ENCODE measurements around the gene GOLGA2.
"Not testable (repeated sequence)": the region's sequence is repeated elsewhere in the genome, so short reads cannot be mapped to it uniquely, and the experiment has no call there.

GOLGA2 gene

DNA sequence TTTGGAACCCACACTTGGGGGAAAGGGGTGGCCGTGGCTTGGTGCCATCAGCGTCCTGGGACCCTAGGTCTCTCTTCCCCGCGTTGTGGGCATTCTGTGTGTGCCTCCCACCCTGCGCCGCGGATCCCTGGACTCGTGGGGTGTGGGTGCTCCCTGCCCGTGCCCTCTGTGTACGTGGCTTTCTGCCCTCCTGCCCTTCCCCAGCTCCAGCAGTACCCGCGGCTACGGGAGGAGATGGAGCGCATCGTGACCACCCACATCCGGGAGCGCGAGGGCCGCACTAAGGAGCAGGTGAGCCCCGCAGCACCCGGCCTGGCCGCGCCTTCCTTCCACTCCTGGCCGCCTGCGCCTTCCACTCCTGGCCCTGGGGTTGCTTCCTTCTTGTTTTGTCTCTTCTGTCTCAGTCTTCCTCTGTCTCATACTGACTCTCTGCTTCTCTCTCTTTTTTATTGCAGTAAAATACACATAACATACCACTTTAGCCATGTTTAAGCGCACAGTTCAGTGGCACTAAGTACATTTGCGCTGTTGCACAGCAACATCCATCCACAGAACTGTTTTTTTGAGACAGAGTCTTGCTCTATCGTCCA, 41.9 kb downstream of the GOLGA2 start:
- Histone ChIP-seq H3K4me3 (ENCODE audit: low read depth in 1 of 2, low read length in 1 of 2) (no peak overlapping the region), H3K27me3 (no peaks in the 10 kb centered on the region)

GRCh38 chr9:128232528-128233428, 43.0 kb downstream of the GOLGA2 start:
- no peaks in the 10 kb centered on the region for H3K9me3 ChIP-seq
- H3K4me3 ChIP-seq (ENCODE audit: low read depth in 1 of 2, low read length in 1 of 2) = no peak overlapping the region
- H3K36me3 ChIP-seq = no peaks in the 10 kb centered on the region
- no peak overlapping the region for H3K27ac ChIP-seq
- H3K27me3 ChIP-seq = no peaks in the 10 kb centered on the region
- H3K4me1 ChIP-seq (ENCODE audit: control insufficient read depth in 1 of 2, insufficient read depth in 1 of 2, low read depth in 1 of 2, low read length in 1 of 2) = no peaks in the 10 kb centered on the region
- TF ChIP-seq CTCF (IDR thresholded peaks at IDR 0.05) = no peak

More for the DNA sequence above, 41.9 kb downstream of the GOLGA2 start:
- Histone ChIP-seq H3K27ac (no peak overlapping the region), H3K36me3 (no peaks in the 10 kb centered on the region), H3K4me1 (ENCODE audit: control insufficient read depth in 1 of 2, insufficient read depth in 1 of 2, low read depth in 1 of 2, low read length in 1 of 2) (no peaks in the 10 kb centered on the region), H3K9me3 (no peaks in the 10 kb centered on the region)
- no peak for TF ChIP-seq CTCF (IDR thresholded peaks at IDR 0.05)

GRCh38 chr9:128231638-128232527, 43.9 kb downstream of the GOLGA2 start:
- no peak overlapping the region for H3K27ac ChIP-seq
- H3K4me3 ChIP-seq (ENCODE audit: low read depth in 1 of 2, low read length in 1 of 2) = no peak overlapping the region
- no peak for TF ChIP-seq CTCF (IDR thresholded peaks at IDR 0.05)
- no peaks in the 10 kb centered on the region for H3K9me3 ChIP-seq
- H3K36me3 ChIP-seq = no peaks in the 10 kb centered on the region
- H3K4me1 ChIP-seq (ENCODE audit: control insufficient read depth in 1 of 2, insufficient read depth in 1 of 2, low read depth in 1 of 2, low read length in 1 of 2) = no peaks in the 10 kb centered on the region
- no peaks in the 10 kb centered on the region for H3K27me3 ChIP-seq

DNA sequence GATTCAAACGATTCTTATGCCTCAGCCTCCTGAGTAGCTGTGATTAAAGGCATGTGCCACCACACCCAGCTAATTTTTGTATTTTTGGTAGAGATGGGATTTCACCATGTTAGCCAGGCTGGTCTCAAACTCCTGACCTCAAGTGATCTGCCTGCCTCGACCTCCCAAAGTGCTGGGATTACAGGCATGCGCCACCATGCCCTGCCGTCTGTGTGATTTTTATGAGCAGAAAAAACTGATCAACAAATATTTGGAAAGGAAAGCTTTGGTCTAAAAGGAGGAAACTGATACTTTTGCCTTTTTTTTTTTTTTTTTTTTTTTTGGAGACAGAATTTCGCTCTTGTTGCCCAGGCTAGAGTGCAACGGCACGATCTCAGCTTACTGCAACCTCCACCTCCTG, 44.9 kb downstream of the GOLGA2 start:
- H3K27ac ChIP-seq, H3K9me3 ChIP-seq, H3K27me3 ChIP-seq: not testable (repeated sequence)

GRCh38 chr9:128226412-128226801, 49.4 kb downstream of the GOLGA2 start:
- H3K4me1 ChIP-seq (ENCODE audit: control insufficient read depth in 1 of 2, insufficient read depth in 1 of 2, low read depth in 1 of 2, low read length in 1 of 2) = no peaks in the 10 kb centered on the region
- H3K36me3 ChIP-seq = no peaks in the 10 kb centered on the region
- no peaks in the 10 kb centered on the region for H3K9me3 ChIP-seq
- H3K4me3 ChIP-seq (ENCODE audit: low read depth in 1 of 2, low read length in 1 of 2) = no peak overlapping the region
- no peak overlapping the region for H3K27ac ChIP-seq
- TF ChIP-seq CTCF (IDR thresholded peaks at IDR 0.05) = no peak
- H3K27me3 ChIP-seq = no peaks in the 10 kb centered on the region

More for the DNA sequence above, 44.9 kb downstream of the GOLGA2 start:
- not testable (repeated sequence) for H3K4me3 ChIP-seq (ENCODE audit: low read depth in 1 of 2, low read length in 1 of 2); H3K4me1 ChIP-seq (ENCODE audit: control insufficient read depth in 1 of 2, insufficient read depth in 1 of 2, low read depth in 1 of 2, low read length in 1 of 2); H3K36me3 ChIP-seq
